ENCODE data around the gene NACC1. TPM values are rescaled to one million over a fixed set of nuclear protein-coding genes. Genes with fewer than 3 reads are reported as not detected.

The NACC1 gene
- total and polyA plus RNA-seq, 3 donors from 2014 or later = 38.2 to 102 (median 75.9) TPM

- H3K36me3 ChIP-seq (ENCODE audit: low read depth, missing control alignments) = no peaks in the 10 kb centered on the region
- no peaks in the 10 kb centered on the region for H3K27me3 ChIP-seq
- intact Hi-C loops (cut with DNase I; ENCODE audit: low total_unique reads) = no loop called here
- TF ChIP-seq CTCF (IDR thresholded peaks at IDR 0.05) (no peak), POLR2A (IDR thresholded peaks at IDR 0.05) (no peak)
- no peaks in the 10 kb centered on the region for H3K9me3 ChIP-seq
- no peaks in the 10 kb centered on the region for H3K4me1 ChIP-seq
- H3K27ac ChIP-seq = no peak overlapping the region
- H3K4me3 ChIP-seq = no peak overlapping the region
- no peak for DNase-seq
- 76 to 100% methylated on average over 1 of the region's 1 CpG for WGBS, 2 donors
Observed at GRCh38 chr19:13128583-13128982, 10.5 kb downstream of the NACC1 start.

GRCh38 chr19:13129384-13129783, 11.3 kb downstream of the NACC1 start:
- Histone ChIP-seq H3K27me3 (no peaks in the 10 kb centered on the region), H3K4me3 (no peak overlapping the region), H3K9me3 (no peaks in the 10 kb centered on the region), H3K27ac (no peak overlapping the region), H3K4me1 (no peaks in the 10 kb centered on the region), H3K36me3 (ENCODE audit: low read depth, missing control alignments) (no peaks in the 10 kb centered on the region)
- DNase-seq = no peak
- intact Hi-C loops (cut with DNase I; ENCODE audit: low total_unique reads) = no loop called here
- 93% methylated on average over 3 to 9 of the region's 9 CpGs for WGBS, 2 donors
- no peak for TF ChIP-seq POLR2A (IDR thresholded peaks at IDR 0.05)
- TF ChIP-seq CTCF (IDR thresholded peaks at IDR 0.05) = no peak

GRCh38 chr19:13130886-13131490, 12.9 kb downstream of the NACC1 start:
- TF ChIP-seq POLR2A (IDR thresholded peaks at IDR 0.05) = no peak
- no peak for TF ChIP-seq CTCF (IDR thresholded peaks at IDR 0.05)
- intact Hi-C loops (cut with DNase I; ENCODE audit: low total_unique reads) = no loop called here
- no peaks in the 10 kb centered on the region for H3K9me3 ChIP-seq
- no peak overlapping the region for H3K4me3 ChIP-seq
- no peak for DNase-seq
- H3K27me3 ChIP-seq = no peaks in the 10 kb centered on the region
- no peaks in the 10 kb centered on the region for H3K36me3 ChIP-seq (ENCODE audit: low read depth, missing control alignments)
- H3K27ac ChIP-seq = no peak overlapping the region
- WGBS, 2 donors = 89 to 90% methylated on average over 3 of the region's 3 CpGs
- H3K4me1 ChIP-seq = no peaks in the 10 kb centered on the region

GRCh38 chr19:13132471-13133180, 14.6 kb downstream of the NACC1 start:
- Histone ChIP-seq H3K4me3 (no peak overlapping the region), H3K27me3 (no peaks in the 10 kb centered on the region), H3K9me3 (no peaks in the 10 kb centered on the region), H3K4me1 (no peaks in the 10 kb centered on the region), H3K36me3 (ENCODE audit: low read depth, missing control alignments) (no peaks in the 10 kb centered on the region), H3K27ac (no peak overlapping the region)
- intact Hi-C loops (cut with DNase I; ENCODE audit: low total_unique reads) = no loop called here
- 80 to 88% methylated on average over 8 of the region's 8 CpGs for WGBS, 2 donors
- no peak for DNase-seq
- TF ChIP-seq POLR2A (IDR thresholded peaks at IDR 0.05) (no peak), CTCF (IDR thresholded peaks at IDR 0.05) (no peak)

Measured in testis (tissue), 3 donors.